ENCODE results near the gene ACACB.

ACACB gene

DNA sequence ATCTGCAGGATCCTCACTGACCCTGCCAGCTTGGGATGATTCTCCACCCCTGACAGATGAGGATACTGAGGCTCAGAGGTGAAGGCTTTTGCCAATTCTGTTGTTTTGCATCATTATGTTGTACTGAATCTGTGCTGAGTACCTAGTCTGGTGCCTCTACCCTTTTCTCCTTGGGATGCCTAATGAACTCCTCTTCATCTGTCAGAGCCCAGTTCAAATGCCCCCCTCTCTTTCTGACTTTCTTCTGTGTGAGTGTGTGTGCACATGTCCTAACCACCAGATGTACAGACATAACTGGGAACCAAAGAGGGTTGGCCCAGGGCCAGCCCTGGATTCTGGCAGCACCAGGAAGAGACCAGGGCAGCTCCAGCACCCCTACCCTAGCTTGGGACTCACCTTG lies 169.9 kb downstream of the ACACB start:
- DNase-seq = no peak

DNA sequence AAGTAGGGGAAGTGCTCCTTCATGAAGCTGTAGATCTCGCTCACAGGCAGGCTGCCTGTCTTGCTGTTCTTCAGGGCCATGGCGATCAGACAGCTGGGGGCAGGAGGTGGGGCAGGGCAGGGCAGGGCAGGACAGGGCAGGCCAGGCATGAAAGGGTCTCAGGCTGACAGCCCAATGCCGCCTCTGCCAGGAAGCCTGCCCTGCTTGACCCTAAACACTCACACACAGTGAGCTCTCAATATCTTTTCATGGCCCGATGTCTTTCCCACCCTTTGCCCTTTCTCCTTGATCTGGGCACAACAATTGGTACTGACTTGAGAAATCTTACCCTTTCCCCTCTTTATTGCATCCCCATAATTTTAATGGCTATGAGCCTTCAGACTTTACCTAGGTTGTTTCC lies 170.3 kb downstream of the ACACB start:
- no peak for DNase-seq

DNA sequence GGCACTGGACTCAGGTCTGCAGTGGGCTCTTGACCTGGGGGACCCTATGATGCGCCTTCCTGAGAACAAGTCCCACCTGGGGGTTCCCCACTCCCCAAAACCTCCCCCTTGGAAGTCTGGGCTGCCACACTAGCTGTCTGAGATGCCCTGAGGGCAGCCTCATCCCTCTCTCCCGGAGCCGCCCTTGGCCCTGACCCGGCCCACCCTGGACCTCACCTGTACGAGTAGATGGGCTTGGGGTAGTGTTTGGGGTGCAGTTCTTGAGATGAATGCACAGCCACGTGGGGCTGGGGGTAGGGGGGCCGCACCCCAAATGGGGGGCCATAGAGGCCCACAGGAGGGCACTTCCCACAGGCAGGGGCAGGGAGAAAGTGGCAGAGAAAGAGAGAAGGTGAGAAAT lies 170.8 kb downstream of the ACACB start:
- DNase-seq = no peak

DNA sequence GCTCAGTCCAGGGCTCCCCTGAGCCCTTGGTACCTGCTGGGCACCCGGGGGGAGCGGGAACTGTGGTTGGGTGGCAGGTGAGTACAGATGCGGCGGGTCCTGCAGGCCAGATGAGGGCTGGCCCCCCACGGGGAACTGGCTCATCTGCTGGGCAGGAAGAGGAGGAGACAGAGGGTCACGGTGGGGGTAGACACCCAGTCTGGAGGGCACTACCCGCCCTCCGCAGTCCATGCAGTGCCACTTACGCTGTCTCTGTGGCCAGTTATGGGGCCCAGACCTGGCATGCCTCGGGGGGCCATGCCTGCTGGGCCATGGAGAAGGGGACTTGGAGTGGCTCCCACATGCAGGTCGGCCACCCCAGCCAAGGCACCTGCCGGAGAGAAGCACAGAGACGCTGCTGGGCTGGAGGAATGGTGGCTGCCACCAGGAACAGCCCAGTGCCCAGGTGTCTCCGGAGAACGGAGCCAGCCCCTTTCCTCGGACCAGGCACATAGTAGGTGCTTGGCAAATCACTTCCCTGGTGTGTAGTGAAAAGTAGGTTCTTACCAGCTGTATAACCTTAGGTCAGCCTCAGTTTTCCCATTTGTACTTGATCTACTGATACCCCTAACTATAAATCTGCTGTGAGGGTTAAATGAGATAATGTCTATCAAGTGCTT lies 171.6 kb downstream of the ACACB start:
- no peak for DNase-seq

DNA sequence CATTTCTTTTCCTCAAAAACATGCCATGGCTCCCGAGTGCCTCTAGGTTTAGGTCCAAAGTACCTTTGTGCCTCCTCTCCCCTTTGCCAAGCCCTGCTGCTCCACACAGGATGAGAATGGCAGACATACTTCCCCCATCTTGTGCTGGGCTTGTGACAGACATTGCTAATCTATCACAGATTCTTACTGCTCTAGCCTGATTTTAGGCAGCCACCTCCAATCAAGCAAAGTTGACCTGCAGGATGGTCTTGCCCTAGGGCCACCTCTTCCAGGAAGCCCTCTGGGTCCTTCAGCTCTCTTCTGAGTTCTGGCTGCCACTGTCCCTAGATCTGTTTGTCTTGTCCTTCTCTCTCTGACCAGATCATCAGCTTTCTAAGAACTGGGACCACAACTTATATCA lies 172.2 kb downstream of the ACACB start:
- DNase-seq = no peak

DNA sequence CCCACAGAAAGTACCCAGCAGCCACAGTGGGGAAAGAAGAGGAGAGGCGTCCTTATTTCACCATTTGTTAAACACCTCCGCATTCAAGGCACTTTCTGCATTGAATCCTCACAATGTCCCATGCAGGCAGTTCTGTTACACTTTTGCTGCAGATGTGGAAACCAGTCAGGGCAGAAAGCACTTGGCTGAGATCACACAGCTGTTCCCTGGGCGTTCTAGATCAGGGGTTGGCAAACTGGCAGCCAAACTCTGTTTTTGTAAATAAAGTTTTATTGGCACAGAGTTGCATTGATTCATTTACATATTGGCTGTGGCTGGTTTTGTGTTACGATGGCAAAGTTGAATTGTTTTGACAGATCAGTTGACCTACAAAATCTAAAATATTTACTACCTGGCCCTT lies 172.6 kb downstream of the ACACB start:
- DNase-seq = no peak

DNA sequence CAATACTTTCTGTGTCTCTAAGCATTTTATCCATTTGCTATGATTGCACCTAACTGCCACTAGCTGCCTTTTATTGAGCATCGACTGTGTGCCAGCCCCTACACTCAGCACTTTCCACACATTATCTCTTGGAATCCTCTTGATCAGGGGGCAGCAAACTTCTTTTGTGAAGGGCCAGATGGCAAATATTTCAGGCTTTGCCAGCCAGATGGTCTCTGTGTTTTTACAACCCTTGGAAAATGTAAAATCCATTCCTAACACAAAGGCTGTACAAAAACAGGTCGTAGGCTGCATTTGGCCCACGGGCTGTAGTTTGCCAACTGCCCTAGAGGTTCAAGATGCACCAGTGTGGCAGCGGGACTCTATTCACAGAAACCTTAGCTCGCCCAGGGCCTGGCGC lies 173.2 kb downstream of the ACACB start:
- no peak for DNase-seq

DNA sequence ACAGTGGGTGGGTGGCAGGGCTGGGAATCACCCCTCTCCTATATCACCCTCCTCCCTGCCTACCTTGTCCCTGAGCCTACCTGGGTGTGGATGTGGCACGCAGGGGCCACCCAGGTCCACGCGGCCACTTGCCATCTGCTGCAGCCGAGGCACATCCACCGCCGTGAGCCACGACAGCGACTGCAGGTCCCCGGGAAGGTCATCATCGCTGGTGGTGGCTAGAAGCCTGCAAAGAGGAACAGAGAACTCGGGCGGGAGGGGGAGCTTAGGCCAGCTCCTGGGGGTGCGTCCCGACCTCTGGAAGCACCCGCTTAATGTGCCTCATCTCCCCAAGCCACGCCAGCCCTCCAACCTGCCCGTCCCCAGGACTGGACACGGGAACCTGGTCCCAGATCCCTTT lies 173.7 kb downstream of the ACACB start:
- no peak for DNase-seq

DNA sequence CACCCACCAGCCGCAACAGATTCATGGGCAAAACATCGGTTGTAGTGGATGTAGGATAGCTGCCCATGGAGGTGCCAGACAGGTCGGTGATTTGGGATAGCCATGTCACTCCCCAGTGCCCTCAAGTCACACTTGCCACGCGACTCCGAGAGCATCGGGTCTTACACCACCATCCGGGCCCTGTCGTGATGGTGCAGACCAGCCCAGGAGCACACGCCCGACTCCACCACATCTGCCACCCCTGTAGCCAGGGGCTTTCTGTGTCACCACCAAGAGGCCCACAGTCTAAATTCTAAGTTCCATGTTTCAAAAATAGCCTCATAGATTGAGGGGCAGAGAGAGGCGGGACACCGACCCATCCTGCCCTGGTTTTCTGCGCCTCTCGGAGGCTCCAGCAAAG lies 174.7 kb downstream of the ACACB start:
- no peak for DNase-seq

DNA sequence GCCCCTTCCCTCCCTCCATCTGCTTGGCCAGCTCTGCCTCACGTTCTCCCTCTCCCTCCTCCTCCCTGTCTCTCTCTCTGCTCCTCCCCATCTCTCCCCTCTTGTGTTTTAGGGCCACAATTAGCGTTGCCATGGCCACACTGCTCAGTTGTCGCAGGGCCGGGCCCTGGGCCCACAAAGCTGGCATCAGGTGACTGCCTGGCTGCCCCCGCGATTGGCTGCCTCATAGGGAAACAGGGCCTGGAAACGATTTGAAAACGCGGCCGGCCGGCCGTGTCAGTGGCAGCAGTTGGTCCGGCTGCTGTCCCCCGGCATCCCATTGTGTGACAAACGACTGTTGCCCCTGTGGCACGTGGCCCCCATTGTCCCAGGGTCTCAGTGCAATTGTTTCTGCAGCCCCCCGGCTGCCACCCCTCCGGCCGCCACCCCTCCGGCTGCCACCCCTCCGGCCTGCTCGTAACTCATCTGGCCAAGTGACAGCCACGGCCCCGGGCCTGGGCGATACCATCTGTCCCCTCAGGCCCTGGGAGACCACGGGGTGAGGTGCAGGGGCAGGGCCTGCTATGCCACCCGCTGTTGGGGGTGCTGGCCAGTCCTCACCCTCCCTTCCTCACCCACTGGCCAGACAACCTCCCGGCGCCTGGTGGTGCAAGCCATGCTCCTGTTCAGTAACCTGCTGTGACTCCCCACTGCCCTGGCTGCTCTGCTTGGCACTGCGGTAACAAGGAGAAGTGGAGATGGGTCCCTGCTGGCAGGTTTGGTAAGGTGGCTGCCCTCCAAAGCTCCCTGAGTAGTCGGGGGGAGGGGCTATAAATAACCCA lies 175.3 kb downstream of the ACACB start:
- peak; percentile 93 for DNase-seq

DNA sequence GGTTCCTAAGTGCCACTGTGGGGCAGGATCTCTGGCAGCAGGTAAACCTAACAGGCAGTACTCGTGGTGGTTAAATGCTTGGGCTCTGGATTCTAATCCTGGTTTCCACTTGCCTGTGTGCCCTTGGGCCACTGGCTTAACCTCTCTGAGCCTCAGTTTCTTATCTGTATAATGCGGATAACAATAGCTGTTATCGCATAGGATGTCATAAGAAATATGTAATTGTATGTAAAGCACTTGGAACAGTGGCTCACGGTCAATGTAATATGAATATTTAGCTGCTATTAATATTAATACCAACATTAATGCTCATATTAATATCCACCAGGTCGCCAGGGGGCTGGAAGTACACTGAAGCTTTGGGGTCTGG lies 175.9 kb downstream of the ACACB start:
- no peak for DNase-seq

DNA sequence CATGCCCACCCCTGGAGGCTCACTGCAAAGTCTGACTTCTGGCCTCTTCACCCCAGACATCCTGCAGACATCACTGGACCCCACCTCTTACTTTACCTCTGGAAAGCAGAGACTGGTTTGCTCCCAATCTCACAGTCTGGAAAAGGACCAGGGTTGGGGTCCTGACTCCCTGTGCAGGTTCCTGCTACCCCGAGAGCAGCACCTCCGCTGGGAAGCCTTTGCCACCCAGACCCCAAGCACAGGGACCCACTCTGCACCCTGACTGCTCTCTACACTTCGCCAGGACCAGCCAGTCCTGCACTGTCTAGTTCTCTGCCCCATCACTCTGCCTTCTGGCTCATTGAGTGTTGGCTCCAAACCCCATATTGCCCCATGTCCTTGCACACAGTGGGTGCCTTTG lies 176.7 kb downstream of the ACACB start:
- DNase-seq = no peak

DNA sequence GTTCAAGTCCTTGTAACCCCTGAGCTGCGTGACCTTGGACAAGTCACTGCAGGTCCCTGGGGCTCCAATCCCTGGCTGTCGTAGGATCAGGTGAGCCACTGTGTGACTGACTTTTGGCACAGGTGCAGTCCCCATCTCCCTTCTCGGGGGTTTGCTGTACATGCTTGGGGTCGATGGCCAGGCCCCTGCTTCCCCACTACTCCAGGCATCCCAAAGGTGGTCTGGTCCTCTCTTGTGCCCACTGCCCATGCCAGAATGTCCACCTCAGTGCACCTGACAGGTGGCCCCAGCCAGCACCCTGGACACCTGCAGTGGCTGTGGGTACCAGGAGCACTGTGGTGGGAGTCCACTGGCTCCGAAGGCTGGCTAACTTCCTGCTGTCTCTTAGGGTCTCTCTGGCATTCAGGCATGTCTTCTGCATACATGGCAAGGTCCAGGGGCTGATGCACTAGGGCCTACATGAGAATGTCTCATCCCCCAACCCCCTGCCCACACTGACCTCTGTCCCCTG lies 178.0 kb downstream of the ACACB start:
- DNase-seq = no peak

DNA sequence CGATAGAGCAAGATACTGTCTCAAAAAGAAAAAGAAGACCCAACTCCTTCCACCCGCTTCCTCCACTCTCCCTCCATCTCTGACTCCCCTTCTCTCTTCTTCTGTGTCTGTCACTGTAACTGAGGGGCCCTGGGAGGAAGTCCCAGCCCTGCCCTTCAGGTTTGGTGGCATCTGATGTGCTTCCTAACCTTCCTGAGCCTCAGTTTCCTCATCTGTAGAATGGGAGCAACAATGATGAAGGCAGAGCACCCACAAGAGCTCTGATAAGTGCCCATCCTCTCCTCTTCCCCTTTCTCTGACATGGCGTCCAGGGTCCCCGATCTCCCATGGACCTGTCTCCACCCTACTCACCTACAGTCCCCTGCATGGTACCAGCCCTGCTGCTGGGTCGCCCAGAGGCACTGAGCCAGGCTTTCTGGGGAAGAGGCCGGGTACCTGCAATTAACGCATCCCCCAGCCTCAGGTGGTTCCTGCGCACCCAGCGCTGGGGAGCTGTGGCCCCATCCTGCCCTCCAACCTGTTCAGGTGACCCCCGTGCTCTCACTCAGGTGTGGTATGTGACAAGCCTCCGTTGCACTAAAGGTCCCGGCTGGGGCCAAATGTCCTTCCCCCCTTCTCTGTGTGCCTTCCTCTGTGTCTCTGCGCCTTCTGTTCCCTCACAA lies 179.5 kb downstream of the ACACB start:
- DNase-seq = no peak

DNA sequence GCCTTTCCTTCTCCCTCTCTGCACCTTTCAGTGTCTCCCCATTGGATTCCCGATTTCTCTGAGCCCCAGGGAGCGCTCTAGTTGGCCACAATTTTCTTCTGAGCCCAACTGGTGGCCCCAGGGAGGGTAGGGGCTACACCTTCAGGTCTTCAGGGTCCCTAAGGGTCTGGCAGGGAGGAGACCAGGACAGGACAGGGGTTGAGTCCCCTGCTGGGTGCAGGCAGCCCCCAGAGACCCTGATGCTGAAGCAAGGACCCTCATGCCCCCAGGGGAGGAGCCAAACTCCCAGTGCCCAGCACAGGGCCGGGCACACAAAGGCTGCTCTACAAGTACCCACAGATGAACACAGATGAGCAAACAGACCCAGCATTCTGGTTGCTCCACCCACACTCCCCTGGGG lies 180.0 kb downstream of the ACACB start:
- DNase-seq = no peak

DNA sequence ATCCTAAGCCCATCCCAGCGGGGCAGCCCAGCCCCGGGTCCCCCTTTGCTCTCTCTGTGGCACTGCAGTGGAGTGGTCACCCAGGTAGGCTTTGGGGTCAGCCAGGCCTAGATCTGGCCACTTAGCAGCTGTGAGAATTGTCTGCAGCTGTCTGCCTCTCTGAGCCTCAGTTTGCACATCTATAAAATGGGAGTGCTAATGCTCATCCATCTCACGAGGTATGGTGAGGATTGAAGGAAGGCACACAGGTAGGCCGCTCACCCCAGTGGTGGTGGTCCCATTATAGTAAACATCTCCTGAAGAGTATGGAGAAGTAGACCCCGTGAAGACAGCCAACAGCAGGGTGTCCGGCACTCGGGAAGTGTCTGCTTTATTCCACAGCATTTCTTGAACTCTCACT lies 183.5 kb downstream of the ACACB start:
- no peak for DNase-seq

DNA sequence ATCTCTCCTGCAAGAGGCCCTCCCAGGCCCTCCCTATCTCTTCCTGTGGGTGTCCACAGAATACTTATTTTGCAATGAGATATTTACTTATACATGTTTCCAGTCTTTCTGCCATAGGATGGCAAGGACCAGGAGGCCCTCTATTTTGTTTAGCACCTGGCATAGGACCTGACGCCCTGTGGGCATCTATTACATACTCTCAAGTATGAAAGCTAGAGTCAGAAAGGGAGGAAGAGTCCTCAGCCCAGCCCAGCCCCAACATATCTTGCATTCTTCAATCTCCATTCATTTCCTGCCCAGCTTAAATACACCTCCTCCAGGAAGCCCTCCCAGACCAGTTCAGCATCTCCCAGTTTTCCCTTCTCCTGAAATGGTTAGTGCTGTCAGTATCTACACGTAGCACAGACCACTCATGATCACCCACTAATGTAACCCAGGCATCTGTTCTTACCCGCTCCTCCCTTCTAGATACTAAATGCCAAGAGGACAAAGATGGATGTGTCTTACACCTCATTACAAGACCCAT lies 185.3 kb downstream of the ACACB start:
- no peak for DNase-seq

DNA sequence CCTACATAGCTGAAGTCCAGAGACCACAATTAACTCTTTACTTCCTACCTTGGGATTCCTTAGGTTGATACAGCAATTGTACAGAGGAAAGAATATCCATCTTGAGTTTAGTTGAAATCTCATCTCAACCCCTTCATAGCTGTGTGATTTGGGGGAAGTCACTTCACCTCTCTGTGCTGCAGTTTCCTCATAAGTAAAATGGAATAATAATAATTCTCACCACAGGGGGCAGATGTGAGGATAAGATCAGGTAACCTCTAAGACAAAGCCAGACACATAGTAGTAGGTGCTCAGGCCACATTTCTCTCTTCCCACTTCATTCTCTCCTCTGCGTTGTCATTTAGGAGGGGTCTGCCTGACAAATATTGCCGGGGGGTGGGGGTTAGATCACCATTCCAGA lies 186.0 kb downstream of the ACACB start:
- DNase-seq = no peak

DNA sequence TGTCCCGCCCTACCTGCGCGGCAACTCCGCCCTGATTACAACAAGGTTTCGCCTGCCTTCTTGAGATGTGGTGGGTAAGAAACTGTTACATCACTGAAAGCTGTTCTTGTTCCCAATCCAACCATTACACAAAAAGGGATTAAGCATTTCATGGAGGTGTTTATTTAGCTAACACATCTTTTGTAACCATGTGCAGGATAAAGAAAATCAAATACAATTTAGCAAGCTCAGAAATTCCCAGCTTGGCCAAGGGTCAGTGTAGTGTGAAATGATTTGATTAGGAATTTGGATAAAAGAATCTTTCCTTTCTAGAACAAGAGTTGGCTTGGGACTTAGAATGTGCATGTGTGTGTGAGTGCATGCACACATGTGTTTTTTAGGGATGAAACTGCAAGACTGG lies 186.4 kb downstream of the ACACB start:
- no peak for DNase-seq

DNA sequence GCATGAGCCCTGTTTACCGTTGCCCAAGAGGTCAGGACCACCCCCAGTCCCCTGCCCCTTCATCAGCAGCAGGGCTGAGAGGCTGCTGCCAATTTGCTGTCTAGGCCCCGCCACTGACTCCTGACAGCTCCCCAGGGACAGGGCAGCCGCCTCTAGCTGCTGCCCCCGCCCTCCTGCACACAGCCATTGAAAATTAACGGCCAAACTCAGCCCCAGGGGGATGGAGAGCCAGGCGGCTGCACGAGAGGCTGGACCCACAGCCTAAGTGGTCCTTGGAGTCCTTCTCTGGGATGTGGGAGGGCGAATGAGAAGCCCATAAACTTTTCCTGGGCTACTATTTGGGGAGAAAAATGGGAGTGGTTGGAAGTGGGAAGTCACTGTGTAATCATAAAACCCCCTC lies 188.1 kb downstream of the ACACB start:
- DNase-seq = peak; percentile 59

DNA sequence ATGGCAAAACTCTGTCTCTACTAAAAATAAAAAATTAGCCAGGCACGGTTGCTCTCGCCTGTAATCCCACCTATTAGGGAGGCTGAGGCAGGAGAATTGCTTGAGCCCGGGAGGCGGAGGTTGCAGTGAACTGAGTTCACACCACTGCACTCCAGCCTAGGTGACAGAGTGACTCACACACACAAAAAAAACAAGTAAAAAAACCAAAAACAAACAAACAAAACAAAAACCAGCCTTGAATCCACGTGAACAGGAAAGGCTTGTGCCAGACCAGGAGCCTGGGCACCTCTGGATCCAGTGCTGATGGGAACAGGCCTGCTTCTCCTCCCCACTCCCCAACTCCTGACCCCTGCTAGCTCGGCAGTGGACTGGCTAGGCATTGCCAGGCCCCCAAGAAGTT lies 189.2 kb downstream of the ACACB start:
- DNase-seq = no peak

DNA sequence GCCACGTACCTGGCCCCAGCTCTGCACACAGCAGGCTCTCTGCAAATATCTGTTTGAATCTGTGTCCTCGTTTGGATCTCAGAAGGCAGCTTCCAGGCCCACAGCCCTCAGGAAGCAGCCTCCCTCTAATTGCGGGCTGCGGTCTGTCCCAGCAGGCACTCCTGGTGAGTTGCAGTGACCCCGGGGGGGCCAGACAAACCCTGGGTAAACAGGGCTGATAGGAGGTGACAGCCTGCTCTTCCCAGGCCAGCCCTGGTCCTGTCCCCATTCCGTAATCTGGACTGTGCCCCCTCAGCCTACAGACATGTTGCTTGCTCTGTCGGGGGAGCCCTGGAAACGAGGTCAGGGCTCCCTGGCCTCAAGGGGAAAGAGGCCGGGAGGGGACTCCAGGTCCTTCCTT lies 190.7 kb downstream of the ACACB start:
- no peak for DNase-seq

DNA sequence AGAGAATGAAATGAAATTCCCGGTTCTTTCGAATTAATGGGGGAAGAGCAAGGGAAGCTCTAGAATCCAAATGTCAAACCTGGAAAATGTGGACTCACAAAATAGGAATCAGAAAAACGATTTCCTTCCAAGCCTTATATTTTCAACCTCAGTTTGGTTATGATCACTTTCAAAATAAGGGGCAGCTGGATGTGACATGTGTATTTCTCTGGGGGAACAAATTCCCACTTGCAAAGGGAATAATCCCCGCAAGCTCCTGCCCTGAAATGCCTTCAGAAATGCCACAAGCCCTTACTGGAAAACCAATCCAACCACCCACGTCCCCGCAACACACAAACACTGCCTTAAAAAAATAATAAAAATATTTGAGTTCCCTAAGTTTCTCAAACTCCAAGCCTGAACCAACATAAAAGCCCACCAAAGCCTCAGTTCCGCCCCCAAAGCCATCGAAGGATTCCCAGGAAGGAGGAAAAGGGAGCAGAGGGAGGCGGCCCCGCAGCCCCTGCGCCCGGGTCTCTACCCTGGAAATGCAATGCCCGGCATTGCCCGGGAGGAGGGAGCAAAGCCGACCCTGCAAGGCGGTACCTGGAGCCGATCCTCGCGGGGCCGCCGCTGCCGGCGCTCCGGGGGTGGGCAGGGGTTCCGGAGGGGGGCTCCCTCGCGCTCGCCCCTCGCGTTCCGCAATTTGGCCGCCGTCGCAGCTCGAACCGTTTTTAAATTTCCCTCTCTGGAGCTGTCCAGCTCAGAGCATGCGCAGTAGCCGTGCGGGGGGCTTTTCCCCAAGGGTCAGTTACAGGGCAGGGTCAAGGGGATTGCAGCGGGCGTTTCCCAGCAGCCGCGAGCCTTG lies 192.4 kb downstream of the ACACB start, which contains the start of gene FOXN4:
FOXN4 (minus strand) TSS at position 751 of the 847 bp plus-strand sequence. CDS start 963 bp downstream, outside the sequence.
- DNase-seq = peak; percentile 40

All from NCI-H1092 (cell line).